BLaER1 (cell line): ENCODE measurements around the gene TGFBR3.

Source experiments
- H3K27ac ChIP-seq: shearing (Covaris generic); formaldehyde crosslinking; 2 replicates; pipeline ENCODE4 v1.8.1; 2022
- H3K27me3 ChIP-seq: shearing (Covaris generic); formaldehyde crosslinking; 2 replicates; pipeline ENCODE4 v1.8.1; 2022
- H3K36me3 ChIP-seq: shearing (Covaris generic); formaldehyde crosslinking; 2 replicates; pipeline ENCODE4 v1.8.1; 2022
- H3K4me1 ChIP-seq: shearing (Covaris generic); formaldehyde crosslinking; 2 replicates; pipeline ENCODE4 v1.8.1; 2022
- H3K4me2 ChIP-seq: shearing (Covaris generic); formaldehyde crosslinking; 2 replicates; pipeline ENCODE4 v1.8.1; 2022
- H3K4me3 ChIP-seq: shearing (Covaris generic); formaldehyde crosslinking; 2 replicates; pipeline ENCODE4 v1.8.1; 2022
- H3K9ac ChIP-seq: shearing (Covaris generic); formaldehyde crosslinking; 2 replicates; pipeline ENCODE4 v1.8.1; 2022
- H3K9me3 ChIP-seq: shearing (Covaris generic); formaldehyde crosslinking; 2 replicates; pipeline ENCODE4 v1.8.1; 2022
- H4K20me1 ChIP-seq: shearing (Covaris generic); formaldehyde crosslinking; 2 replicates; pipeline ENCODE4 v1.8.1; 2022
- Cebpa-rat ChIP-seq: shearing (Covaris generic); IDR thresholded peaks from 2 replicates; pipeline ENCODE4 v1.8.1; 2022

Gene TGFBR3

DNA sequence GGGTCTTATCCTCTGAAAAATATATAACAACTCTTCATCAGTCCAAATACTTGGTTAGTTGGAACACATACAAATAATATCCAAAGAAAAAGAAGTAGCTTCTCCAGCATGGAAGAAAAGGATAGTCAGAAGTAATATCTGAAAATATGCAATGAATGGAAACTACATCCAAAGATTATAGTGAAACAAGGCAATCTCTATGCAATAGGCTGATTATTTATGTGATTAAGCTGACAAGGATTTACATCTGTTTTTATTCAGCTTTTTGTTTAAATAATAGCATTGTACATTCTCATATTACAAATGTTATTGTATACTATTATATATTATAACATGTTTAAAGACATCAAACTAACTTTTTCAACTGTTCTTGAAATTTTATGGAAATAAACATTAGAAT is 15.3 kb upstream of the TGFBR3 start:
- TF ChIP-seq Cebpa-rat = no peak

DNA sequence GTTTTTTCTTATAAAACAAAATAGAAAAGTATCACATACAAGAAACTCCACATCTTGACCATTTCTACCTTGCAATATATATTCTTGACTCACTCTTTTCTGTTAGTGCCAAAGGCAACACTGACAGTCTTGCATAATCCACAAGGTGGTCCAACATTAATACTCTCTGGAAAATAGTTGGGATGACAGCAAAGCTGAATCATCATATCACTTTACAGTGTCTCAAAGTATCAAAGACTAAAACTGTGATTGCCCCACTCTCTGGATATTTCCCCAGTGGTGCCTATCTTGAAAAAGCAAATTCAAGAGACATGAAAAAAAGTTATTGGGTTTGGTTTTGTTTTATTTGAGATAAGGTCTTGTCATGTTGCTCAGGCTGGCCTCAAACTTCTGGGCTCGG is 14.6 kb upstream of the TGFBR3 start:
- Histone ChIP-seq H4K20me1 (no peaks in the 10 kb centered on the region), H3K36me3 (no peaks in the 10 kb centered on the region), H3K4me2 (no peak overlapping the region), H3K4me3 (no peak overlapping the region), H3K4me1 (no peaks in the 10 kb centered on the region; the same call in 1 of the 2 replicates), H3K9me3 (no peaks in the 10 kb centered on the region), H3K27me3 (no peaks in the 10 kb centered on the region), H3K27ac (no peak overlapping the region), H3K9ac (no peak overlapping the region)
- TF ChIP-seq Cebpa-rat = no peak

More for the DNA sequence above, 15.3 kb upstream of the TGFBR3 start:
- H4K20me1 ChIP-seq = no peaks in the 10 kb centered on the region
- no peak overlapping the region for H3K27ac ChIP-seq
- no peak overlapping the region for H3K4me3 ChIP-seq
- H3K27me3 ChIP-seq = no peaks in the 10 kb centered on the region
- H3K4me2 ChIP-seq = no peak overlapping the region
- H3K4me1 ChIP-seq = no peaks in the 10 kb centered on the region; the same call in 1 of the 2 replicates
- H3K9ac ChIP-seq = no peak overlapping the region
- no peaks in the 10 kb centered on the region for H3K36me3 ChIP-seq
- H3K9me3 ChIP-seq = no peaks in the 10 kb centered on the region

DNA sequence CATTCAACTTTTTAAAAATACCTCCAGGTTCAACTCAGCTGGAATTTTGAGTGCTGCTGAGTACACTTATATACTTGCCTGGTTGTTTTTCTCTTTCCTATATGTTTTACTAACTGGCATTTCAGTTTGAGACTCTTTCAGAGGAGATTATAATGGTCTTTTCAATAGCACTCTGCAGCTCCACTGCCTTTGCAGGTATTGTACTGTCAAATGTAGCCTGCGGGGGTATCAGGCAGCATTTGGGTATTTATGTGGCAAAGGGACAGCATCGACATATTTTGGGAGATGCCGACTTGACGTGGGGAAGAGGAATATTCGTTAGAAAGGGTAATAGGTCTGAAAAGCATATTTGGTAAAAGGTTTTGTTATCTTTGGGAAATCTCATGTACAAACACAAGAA is 11.1 kb upstream of the TGFBR3 start:
- H3K4me3 ChIP-seq = no peak overlapping the region
- H4K20me1 ChIP-seq = no peaks in the 10 kb centered on the region
- H3K4me2 ChIP-seq = no peak overlapping the region
- no peak overlapping the region for H3K9ac ChIP-seq
- peaks cover 4% of the 10 kb centered on the region for H3K4me1 ChIP-seq
- no peak for TF ChIP-seq Cebpa-rat
- H3K36me3 ChIP-seq = no peaks in the 10 kb centered on the region
- H3K27ac ChIP-seq = no peak overlapping the region
- no peaks in the 10 kb centered on the region for H3K27me3 ChIP-seq
- no peaks in the 10 kb centered on the region for H3K9me3 ChIP-seq

DNA sequence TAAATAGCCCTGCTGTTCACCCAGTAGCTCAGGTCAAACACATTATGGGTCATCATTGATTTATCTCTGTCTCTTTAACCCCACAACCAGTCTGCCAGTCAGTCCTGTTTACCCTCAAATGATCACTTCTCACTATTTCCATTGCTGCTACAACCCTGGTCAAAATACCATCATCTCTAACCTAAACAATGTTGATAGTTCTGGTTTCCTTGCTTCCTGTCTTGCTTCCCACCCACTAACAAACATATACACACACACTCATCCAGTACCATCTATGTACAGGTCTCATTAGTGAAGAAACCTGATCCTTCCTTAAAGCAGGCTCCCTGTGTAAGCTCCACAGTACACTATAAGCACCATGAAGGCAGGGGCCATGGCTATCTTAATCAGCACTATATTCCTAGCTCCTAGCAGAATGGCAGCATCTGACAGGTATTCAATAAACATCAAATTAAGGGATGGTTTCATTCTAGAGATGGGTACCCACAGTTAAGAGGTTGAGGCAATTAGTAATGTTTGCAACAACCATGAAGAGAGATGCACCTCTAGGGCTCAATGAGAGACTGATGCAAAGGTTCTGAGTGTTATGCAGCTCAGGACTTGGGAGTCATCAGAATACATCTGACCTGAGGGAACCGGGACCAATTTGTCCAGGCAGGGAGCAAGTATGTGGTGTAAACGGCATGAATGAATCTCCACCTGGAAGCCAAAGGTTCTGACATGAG is 10.0 kb upstream of the TGFBR3 start:
- no peak for TF ChIP-seq Cebpa-rat
- Histone ChIP-seq H3K4me2 (no peak overlapping the region), H3K27me3 (no peaks in the 10 kb centered on the region), H4K20me1 (no peaks in the 10 kb centered on the region), H3K4me3 (no peak overlapping the region), H3K27ac (no peak overlapping the region), H3K36me3 (no peaks in the 10 kb centered on the region), H3K4me1 (peaks cover 14% of the 10 kb centered on the region), H3K9ac (no peak overlapping the region), H3K9me3 (no peaks in the 10 kb centered on the region)

DNA sequence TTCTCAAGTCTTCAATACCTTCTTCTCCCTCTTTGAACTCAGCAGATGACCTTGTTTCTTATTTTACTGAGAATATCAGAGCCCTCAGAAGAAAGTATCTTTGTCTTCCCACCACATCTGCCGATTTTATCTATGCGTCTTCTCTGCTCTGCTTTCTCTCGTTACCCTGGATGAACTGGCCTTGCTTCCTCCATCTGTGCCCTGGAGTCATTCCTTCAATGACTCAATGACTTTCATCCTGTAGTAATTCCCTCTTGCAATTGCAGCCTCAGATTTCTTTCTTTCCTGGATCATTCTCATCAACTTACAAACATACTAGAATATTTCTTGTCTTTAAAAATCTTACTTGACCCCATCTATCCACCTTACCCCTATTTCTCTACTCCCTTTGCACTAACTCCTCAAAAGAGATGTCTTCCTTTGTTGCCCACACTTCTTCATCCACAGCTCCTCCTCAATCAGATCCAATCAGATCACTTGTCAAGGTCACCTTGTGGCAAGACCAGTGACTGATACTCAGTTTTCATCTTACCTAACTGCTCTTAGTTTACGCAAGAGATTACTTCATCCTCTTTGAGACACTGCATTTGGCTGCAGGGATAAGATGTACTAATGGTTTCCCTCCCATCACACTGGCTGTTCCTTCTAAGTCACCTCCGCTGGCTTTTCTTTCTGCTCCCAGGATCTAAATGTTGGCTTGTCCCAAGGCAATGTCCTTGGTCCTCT is 8.2 kb upstream of the TGFBR3 start:
- Histone ChIP-seq H3K27me3 (no peaks in the 10 kb centered on the region), H3K4me3 (no peak overlapping the region), H3K4me1 (peaks cover 15% of the 10 kb centered on the region), H4K20me1 (no peaks in the 10 kb centered on the region), H3K9me3 (no peaks in the 10 kb centered on the region), H3K27ac (no peak overlapping the region), H3K36me3 (no peaks in the 10 kb centered on the region), H3K4me2 (no peak overlapping the region), H3K9ac (no peak overlapping the region)
- TF ChIP-seq Cebpa-rat = no peak

DNA sequence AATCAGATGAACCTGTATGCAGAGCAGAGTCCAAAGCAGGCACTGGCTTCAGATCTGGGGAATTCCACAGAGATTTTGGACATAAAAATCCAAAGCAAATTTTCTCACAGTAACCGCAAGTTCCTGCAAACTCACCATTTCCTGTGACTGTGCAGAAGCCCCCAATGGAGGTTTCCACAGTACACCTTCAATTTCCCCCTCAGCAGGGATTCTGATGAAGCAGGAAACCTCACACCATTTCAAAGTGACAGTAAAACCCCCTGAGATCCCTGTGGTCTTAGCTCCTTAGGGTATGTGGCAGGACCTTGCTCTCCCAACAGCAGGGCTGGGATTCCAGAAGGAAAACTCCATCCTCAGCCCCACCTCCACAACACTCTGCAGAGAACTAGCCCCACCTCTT is 6.0 kb upstream of the TGFBR3 start:
- TF ChIP-seq Cebpa-rat = no peak
- Histone ChIP-seq H3K9me3 (no peaks in the 10 kb centered on the region), H4K20me1 (no peaks in the 10 kb centered on the region), H3K4me2 (peak overlapping the region; percentile 58), H3K9ac (no peak overlapping the region), H3K4me1 (peaks cover 15% of the 10 kb centered on the region), H3K27me3 (peaks cover 1% of the 10 kb centered on the region; the same call in 1 of the 2 replicates), H3K4me3 (no peak overlapping the region), H3K36me3 (no peaks in the 10 kb centered on the region), H3K27ac (no peak overlapping the region)

DNA sequence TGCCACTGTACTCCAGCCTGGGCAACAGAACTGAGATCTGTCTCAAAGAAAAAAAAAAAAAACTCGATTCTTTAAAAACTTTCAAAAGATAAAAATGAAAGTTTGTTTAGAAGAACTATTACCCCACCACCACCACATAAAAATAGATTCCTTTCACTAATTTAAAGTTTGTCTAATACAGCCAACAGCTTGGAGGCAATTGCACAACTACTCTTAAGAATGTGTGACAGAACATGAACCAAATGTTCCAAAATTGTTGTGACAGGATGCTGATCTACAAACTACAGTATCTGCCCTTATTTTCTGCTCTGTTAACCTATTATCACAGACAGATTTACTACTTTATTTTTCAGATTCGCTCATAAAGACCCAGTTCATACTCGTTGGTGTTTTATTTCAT is 5.5 kb upstream of the TGFBR3 start:
- no peak overlapping the region for H3K4me3 ChIP-seq
- H3K4me1 ChIP-seq = peaks cover 19% of the 10 kb centered on the region
- no peaks in the 10 kb centered on the region for H3K9me3 ChIP-seq
- peaks cover 6% of the 10 kb centered on the region; the same call in 1 of the 2 replicates for H3K27me3 ChIP-seq
- TF ChIP-seq Cebpa-rat = no peak
- H3K27ac ChIP-seq = no peak overlapping the region
- H3K4me2 ChIP-seq = peak overlapping the region; percentile 58
- no peak overlapping the region for H3K9ac ChIP-seq
- H3K36me3 ChIP-seq = no peaks in the 10 kb centered on the region
- H4K20me1 ChIP-seq = no peaks in the 10 kb centered on the region

DNA sequence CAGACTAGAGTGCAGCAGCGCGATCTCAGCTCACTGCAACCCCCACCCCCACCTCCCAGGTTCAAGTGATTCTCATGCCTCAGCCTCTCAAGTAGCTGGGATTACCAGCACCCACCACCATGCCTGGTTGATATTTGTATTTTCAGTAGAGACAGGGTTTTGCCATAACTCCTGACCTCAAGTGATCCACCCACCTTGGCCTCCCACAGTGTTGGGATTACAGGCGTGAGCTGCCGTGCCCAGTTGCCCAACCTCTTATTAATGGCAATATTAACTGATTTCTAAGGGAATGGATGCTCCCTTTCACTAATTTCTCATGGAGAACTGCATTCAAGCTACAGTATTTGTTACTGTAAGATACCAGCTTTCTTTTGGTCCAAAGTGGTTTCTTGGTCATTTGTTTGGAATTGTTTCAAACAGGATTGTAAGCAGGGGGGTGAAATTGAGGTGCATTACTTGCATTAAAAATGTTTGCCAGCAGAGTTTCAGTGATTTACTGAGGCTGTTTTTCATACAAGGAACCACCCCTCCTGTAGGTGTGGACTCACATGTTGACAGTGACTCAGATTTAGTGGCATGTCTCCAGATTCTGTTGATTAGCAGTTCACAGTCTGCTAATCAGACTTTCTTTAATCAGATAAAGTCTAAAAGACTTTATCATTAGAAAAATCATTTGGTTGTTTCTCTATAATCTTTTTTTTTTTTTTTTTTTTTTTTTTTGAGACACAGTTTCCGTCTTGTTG is 3.9 kb upstream of the TGFBR3 start:
- H3K36me3 ChIP-seq = no peaks in the 10 kb centered on the region
- TF ChIP-seq Cebpa-rat = no peak
- peaks cover 25% of the 10 kb centered on the region for H3K4me1 ChIP-seq
- H3K27ac ChIP-seq = no peak overlapping the region
- no peak overlapping the region for H3K9ac ChIP-seq
- H4K20me1 ChIP-seq = peaks cover 4% of the 10 kb centered on the region; the same call in 1 of the 2 replicates
- H3K9me3 ChIP-seq = no peaks in the 10 kb centered on the region
- H3K4me2 ChIP-seq = no peak overlapping the region
- H3K4me3 ChIP-seq = no peak overlapping the region
- peaks cover 19% of the 10 kb centered on the region for H3K27me3 ChIP-seq

DNA sequence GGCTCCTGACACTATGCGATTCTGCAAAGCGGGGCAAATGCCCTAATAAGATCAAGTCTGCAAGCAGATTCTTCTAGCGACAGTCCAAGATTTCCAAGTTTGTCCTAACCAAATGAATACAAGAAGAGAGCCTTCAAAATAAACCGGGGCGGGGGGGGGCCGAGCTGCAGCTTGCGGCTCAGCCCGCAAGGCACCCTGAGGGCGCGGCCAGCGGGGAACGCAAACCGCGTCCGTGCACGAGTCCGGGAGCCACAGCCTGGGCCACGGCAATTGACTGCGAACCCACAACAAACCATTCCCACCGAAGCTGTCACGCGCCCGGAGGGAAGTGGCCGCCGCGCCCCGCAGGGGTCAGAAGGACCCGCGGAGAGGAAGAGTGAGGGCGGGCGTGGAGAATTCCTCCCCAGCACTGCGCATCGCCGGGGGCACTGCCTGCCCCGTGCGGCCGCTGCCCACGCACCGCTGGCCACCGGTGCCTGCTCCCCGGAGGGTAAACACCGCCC is 687 bp downstream of the TGFBR3 start:
- H3K4me1 ChIP-seq = peaks cover 31% of the 10 kb centered on the region
- peaks cover 31% of the 10 kb centered on the region for H3K27me3 ChIP-seq
- peak overlapping the region; percentile 85 for H3K4me3 ChIP-seq
- H3K9me3 ChIP-seq = no peaks in the 10 kb centered on the region
- no peak for TF ChIP-seq Cebpa-rat
- peaks cover 11% of the 10 kb centered on the region; the same call in 1 of the 2 replicates for H4K20me1 ChIP-seq
- H3K9ac ChIP-seq = peak overlapping the region; percentile 77
- H3K4me2 ChIP-seq = peak overlapping the region; percentile 98
- peak overlapping the region; percentile 60; the same call in 1 of the 2 replicates for H3K27ac ChIP-seq
- no peaks in the 10 kb centered on the region for H3K36me3 ChIP-seq
